Lower lobe of right lung (tissue), 2 donors: ENCODE results near the gene PLD6. TPM values are rescaled to one million over a fixed set of nuclear protein-coding genes. Genes with fewer than 3 reads are reported as not detected.

Experiments
- ATAC-seq, 2 donors: fragments of 200-7000 bp; cut with Tn5 transposase; one replicate each; pipeline ENCODE4 v1.9.1; 2020 to 2022; ENCODE audit warnings: mild to moderate bottlenecking in 2 of 2, moderate library complexity in 2 of 2
- DNase-seq: peaks from one replicate; pipeline ENCODE4 v3.0.0-alpha.2; 2020
- H3K27ac ChIP-seq: fragments of 200-600 bp; one replicate; pipeline ENCODE4 v1.8.0; 2022
- H3K27me3 ChIP-seq: fragments of 200-600 bp; one replicate; pipeline ENCODE4 v1.8.0; 2022; ENCODE audit warnings: low read depth
- H3K36me3 ChIP-seq: fragments of 200-600 bp; one replicate; pipeline ENCODE4 v1.8.0; 2022; ENCODE audit warnings: mild to moderate bottlenecking
- H3K4me1 ChIP-seq: fragments of 200-600 bp; one replicate; pipeline ENCODE4 v1.8.0; 2022
- H3K4me3 ChIP-seq: fragments of 200-600 bp; one replicate; pipeline ENCODE4 v1.8.0; 2022; ENCODE audit warnings: mild to moderate bottlenecking
- H3K9me3 ChIP-seq: fragments of 200-600 bp; one replicate; pipeline ENCODE4 v1.8.0; 2022
- intact Hi-C: fragments of 100-400 bp; cut with DNase I; formaldehyde crosslinking; loops from one replicate; pipeline ENCODE4 v1.11.0; 2022
- total RNA-seq: library from RNA; stranded (reverse); fragmentation: NEBNext Ultra II Directional; extraction: Animal tissue kit (Norgen Biotek cat#: 25700); gene quantifications from one replicate; pipeline ENCODE4 v1.2.1, GENCODE V29; 2021
- TF ChIP-seq, protein P1 (sequence below): fragments of 200-600 bp; IDR thresholded peaks from one replicate; pipeline ENCODE4 v1.8.0; 2022; ENCODE audit warnings: antibody characterized with exemption, mild to moderate bottlenecking
- donor health status: DM: no; HTN: yes; CAD: no; lungs with severe emphysema.

Gene PLD6
- total RNA-seq, 1 donor from 2014 or later: 3.8 TPM

DNA sequence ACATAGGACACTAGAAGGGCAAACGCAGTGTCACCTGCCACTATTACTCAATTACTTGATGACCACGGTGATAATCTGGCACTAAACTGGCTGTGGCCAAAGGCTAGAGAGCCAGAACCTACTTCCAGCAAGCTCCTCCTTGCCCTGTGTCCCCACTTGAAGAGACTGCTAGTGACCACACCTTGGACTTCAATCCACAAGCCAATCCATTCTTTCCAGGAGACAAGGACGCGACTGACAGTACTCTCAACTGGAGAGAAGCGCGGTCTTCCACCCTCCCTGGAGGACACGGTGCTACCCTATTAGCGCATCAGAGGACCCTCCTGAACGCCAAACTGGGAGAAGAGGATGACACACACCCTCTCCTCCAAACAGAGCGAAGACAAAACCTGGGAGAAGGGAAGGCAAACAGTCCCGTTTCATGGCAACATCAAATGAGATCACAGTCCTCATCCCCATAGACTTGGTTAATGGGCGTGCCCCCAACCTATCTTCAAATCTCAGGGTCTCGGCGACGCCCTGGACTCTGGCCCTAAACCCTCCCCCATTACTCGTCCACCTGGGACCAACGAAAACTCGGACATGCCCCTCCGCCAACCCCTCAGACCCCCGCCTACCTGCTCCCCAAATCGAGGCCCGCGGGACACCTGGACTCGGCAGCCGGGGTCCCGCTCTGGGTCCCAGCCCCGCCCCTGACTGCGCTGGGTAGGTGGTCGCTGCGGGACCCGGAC is 30.3 kb upstream of the PLD6 start:
- TF ChIP-seq, protein P1, sequence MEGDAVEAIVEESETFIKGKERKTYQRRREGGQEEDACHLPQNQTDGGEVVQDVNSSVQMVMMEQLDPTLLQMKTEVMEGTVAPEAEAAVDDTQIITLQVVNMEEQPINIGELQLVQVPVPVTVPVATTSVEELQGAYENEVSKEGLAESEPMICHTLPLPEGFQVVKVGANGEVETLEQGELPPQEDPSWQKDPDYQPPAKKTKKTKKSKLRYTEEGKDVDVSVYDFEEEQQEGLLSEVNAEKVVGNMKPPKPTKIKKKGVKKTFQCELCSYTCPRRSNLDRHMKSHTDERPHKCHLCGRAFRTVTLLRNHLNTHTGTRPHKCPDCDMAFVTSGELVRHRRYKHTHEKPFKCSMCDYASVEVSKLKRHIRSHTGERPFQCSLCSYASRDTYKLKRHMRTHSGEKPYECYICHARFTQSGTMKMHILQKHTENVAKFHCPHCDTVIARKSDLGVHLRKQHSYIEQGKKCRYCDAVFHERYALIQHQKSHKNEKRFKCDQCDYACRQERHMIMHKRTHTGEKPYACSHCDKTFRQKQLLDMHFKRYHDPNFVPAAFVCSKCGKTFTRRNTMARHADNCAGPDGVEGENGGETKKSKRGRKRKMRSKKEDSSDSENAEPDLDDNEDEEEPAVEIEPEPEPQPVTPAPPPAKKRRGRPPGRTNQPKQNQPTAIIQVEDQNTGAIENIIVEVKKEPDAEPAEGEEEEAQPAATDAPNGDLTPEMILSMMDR: no peak
- DNase-seq: no peak
- no peaks in the 10 kb centered on the region for H3K9me3 ChIP-seq
- H3K27me3 ChIP-seq: no peaks in the 10 kb centered on the region
- H3K27ac ChIP-seq: peak overlapping the region; percentile 100
- ATAC-seq: peak; percentile 51 to 65
- peak overlapping the region; percentile 100 for H3K4me3 ChIP-seq
- H3K4me1 ChIP-seq: peaks cover 29% of the 10 kb centered on the region
- H3K36me3 ChIP-seq: peaks cover 17% of the 10 kb centered on the region
- intact Hi-C loops: no loop called here

DNA sequence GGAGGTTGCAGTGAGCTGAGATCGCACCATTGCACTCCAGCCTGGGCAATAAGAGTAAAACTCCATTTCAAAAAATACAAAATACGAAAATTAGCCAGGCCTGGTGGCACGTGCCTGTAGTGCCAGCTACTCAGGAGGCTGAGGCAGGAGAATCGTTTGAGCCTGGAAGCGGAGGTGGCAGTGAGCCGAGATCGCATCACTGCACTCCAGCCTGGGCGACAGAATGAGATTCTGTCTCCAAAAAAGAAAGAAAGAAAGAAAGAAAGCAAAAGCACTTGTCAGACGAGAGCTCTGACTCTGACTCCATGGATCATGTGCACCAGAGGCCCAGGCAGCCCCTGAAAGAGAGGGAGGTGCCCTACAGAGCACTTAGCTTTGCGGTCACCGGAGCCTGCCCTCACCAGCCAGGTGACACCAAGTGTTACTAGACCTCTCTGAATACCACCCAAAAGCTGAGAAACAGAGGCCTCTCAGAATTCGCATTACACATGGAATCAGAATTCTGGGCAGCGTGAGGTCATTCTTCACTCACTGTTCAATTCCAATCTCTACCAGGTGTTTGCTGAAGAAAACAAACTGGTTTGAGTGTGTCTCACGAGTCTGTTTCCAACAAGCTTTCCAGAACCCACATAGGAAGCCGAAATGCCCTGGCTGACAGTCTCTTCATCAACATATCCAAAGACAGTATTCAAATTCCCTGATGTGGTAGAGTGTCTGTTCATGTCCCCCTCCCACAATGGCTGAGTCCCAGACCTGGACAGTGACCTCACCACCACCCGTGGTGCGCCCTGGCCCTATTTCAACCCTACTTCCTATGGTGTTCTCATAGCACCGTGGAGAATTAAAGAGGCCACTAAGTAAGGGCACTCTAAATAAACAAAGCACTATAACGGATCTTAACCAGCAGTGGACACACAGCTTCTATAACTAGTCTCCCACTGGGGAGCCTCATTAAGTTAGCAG is 29.4 kb upstream of the PLD6 start:
- TF ChIP-seq, protein P1: no peak
- no peaks in the 10 kb centered on the region for H3K9me3 ChIP-seq
- intact Hi-C loops: no loop called here
- DNase-seq (no peak), ATAC-seq (peak; percentile 50 to 66)
- peaks cover 29% of the 10 kb centered on the region for H3K4me1 ChIP-seq
- H3K36me3 ChIP-seq: peaks cover 27% of the 10 kb centered on the region
- peak overlapping the region; percentile 100 for H3K27ac ChIP-seq
- peak overlapping the region; percentile 100 for H3K4me3 ChIP-seq
- no peaks in the 10 kb centered on the region for H3K27me3 ChIP-seq

DNA sequence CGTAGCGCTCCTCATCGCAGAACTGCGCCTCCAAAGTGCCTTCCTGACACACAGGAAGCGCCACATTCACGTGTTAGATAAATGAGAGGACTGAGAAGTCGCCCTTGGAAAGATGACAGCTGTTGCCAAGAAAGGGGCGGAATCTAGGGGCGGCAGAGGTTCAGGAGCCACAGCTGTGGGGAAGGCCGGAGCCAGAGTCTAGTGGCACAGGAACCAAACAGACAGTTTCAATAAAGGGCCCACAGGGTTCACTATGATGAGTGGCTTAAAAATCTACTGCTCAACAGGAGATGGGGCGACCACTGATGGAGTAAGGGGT is 26.1 kb upstream of the PLD6 start:
- Histone ChIP-seq H3K27ac (no peak overlapping the region), H3K36me3 (peaks cover 59% of the 10 kb centered on the region), H3K4me3 (no peak overlapping the region), H3K27me3 (no peaks in the 10 kb centered on the region), H3K4me1 (peaks cover 24% of the 10 kb centered on the region), H3K9me3 (no peaks in the 10 kb centered on the region)
- no peak for DNase-seq
- TF ChIP-seq, protein P1: no peak
- intact Hi-C loops: no loop called here
- no peak for ATAC-seq

DNA sequence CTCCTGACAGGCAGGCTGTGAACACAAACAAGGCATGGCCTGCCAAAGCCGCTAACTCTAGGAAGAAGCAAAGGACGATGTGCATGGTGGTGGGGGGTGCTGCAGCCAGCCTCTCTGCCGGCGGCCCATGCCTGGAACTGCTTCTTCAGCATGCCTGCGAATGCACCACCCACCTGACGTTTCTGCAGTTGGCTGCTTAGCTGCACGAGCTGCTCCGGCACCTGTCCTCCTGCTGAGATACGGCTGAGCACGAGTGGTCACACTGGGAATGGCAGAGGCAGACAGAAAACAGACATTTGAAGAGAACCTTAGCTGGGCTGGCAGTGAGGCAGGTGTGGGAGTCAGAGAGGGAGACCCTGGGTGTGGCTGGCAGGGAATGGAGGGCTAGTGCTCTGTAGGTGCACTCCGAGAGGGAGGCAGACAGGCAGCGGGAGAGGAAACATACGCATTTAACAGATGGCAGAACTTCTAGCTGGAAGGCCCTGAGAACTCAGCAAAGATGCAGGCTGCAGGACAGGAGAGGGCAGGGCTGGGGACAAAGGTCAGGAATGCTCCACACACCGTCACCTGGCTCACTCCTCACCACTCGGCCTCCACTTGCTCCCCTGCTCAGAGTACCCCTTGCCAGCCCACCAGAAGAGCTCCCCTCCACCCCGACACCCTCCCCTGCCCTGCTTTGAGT is 25.6 kb upstream of the PLD6 start:
- no peak overlapping the region for H3K4me3 ChIP-seq
- ATAC-seq: no peak
- H3K27ac ChIP-seq: no peak overlapping the region
- no peaks in the 10 kb centered on the region for H3K27me3 ChIP-seq
- peaks cover 64% of the 10 kb centered on the region for H3K36me3 ChIP-seq
- H3K4me1 ChIP-seq: peaks cover 24% of the 10 kb centered on the region
- no peaks in the 10 kb centered on the region for H3K9me3 ChIP-seq
- DNase-seq: no peak
- TF ChIP-seq, protein P1: no peak
- intact Hi-C loops: no loop called here
